ENCODE data around the gene AR.
A peak's percentile ranks its signal among the peaks of the same experiment; 100 is the strongest.

Gene AR

GRCh38 chrX:67587946-67588624 is 44.3 kb downstream of the AR start:
- peaks cover 0 to 26% (median 2%) of the 10 kb centered on the region in 4 donors for H3K4me1 ChIP-seq
- H3K27me3 ChIP-seq: no peaks in the 10 kb centered on the region
- peak overlapping the region in 1 of 2 donors; percentile 28 for H3K27ac ChIP-seq
- H3K36me3 ChIP-seq: no peaks in the 10 kb centered on the region
- no peak overlapping the region for H3K4me3 ChIP-seq
- TF ChIP-seq CTCF (IDR thresholded peaks at IDR 0.05): no peak
- peak; percentile 38 to 60 for DNase-seq
- intact Hi-C loops (cut with DNase I; ENCODE audit: low total_unique reads): no loop called here
- H3K9me3 ChIP-seq: no peaks in the 10 kb centered on the region

- no peaks in the 10 kb centered on the region for H3K36me3 ChIP-seq
- no peak overlapping the region for H3K27ac ChIP-seq
- DNase-seq: no peak
- intact Hi-C loops (cut with DNase I; ENCODE audit: low total_unique reads): no loop called here
- no peaks in the 10 kb centered on the region for H3K9me3 ChIP-seq
- no peak overlapping the region for H3K4me3 ChIP-seq
- no peak for TF ChIP-seq CTCF (IDR thresholded peaks at IDR 0.05)
- H3K4me1 ChIP-seq: peaks cover 0 to 12% (median 0%) of the 10 kb centered on the region in 4 donors
- no peaks in the 10 kb centered on the region for H3K27me3 ChIP-seq
Observed at GRCh38 chrX:67596839-67597790, 53.3 kb downstream of the AR start.

GRCh38 chrX:67599532-67599931 is 55.7 kb downstream of the AR start:
- DNase-seq: no peak
- no peak overlapping the region for H3K27ac ChIP-seq
- TF ChIP-seq CTCF (IDR thresholded peaks at IDR 0.05): no peak
- H3K4me3 ChIP-seq: no peak overlapping the region
- H3K27me3 ChIP-seq: no peaks in the 10 kb centered on the region
- H3K4me1 ChIP-seq: peaks cover 0 to 12% (median 0%) of the 10 kb centered on the region in 4 donors
- no peaks in the 10 kb centered on the region for H3K9me3 ChIP-seq
- intact Hi-C loops (cut with DNase I; ENCODE audit: low total_unique reads): no loop called here
- H3K36me3 ChIP-seq: no peaks in the 10 kb centered on the region

- intact Hi-C loops (cut with DNase I; ENCODE audit: low total_unique reads): no loop called here
Observed at GRCh38 chrX:67601771-67602170, 58.0 kb downstream of the AR start.

More at GRCh38 chrX:67601771-67602170, 58.0 kb downstream of the AR start:
- no peak overlapping the region for H3K27ac ChIP-seq
- H3K4me3 ChIP-seq: no peak overlapping the region
- TF ChIP-seq CTCF (IDR thresholded peaks at IDR 0.05): no peak
- H3K9me3 ChIP-seq: no peaks in the 10 kb centered on the region
- H3K27me3 ChIP-seq: no peaks in the 10 kb centered on the region
- no peaks in the 10 kb centered on the region for H3K36me3 ChIP-seq
- H3K4me1 ChIP-seq: peaks cover 0 to 17% (median 0%) of the 10 kb centered on the region in 4 donors
- DNase-seq: no peak

Measured in tibial artery (tissue), 4 donors.